GM12891 (cell line): ENCODE results near the gene MBNL3.

ENCODE experiments used
- PAX5 ChIP-seq: IDR thresholded peaks from 2 replicates; pipeline ENCODE4 v1.6.1; 2011; ENCODE audit warnings: low read length, moderate library complexity, mild to moderate bottlenecking; ENCODE audit not compliant: insufficient read depth, severe bottlenecking
- POLR2A ChIP-seq: IDR thresholded peaks from 2 replicates; pipeline ENCODE4 v1.6.1; 2011; ENCODE audit warnings: low read depth, low read length, control low read depth
- POLR2AphosphoS5 ChIP-seq: IDR thresholded peaks from 2 replicates; pipeline ENCODE4 v1.6.1; 2011; ENCODE audit warnings: low read depth, low read length, control low read depth
- SPI1 ChIP-seq: IDR thresholded peaks from 2 replicates; pipeline ENCODE4 v1.6.1; 2011; ENCODE audit warnings: low read depth, low read length, control low read depth
- TAF1 ChIP-seq: IDR thresholded peaks from 2 replicates; pipeline ENCODE4 v1.6.1; 2011; ENCODE audit warnings: low read depth, low read length, control low read depth

DNA sequence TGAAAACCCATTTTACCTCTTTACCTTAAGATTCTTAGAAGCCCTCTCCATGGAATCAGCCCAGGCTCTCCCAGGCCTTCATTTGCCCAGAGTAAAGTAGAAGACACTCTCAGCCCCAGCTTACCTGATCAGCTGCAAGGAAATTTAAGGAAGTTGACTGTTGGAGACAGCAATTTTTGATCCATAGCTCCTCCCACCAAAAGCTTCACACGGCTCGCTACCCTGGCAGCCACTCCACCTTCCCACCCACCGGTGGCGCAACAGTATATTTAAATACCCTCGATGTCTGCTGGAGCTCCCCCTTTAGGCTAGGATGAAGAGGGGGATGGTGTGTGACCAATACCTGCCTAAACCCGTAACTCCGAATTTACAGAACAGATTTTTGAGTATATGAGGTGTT, 75.4 kb downstream of the MBNL3 start:
- no peak for TF ChIP-seq POLR2A
- no peak for TF ChIP-seq TAF1
- TF ChIP-seq POLR2AphosphoS5, result no peak
- TF ChIP-seq SPI1, result no peak
- TF ChIP-seq PAX5, result no peak
